ENCODE results near the gene HBP1.

GRCh38 chr7:107128748-107129147, 40.1 kb upstream of the HBP1 start:
- no peak for TF ChIP-seq POLR2AphosphoS5 (IDR thresholded peaks at IDR 0.05; ENCODE audit: low read depth, low read length)
- TF ChIP-seq POLR2A (IDR thresholded peaks at IDR 0.05; ENCODE audit: low read depth, low read length): no peak
- no peak for TF ChIP-seq TAF1 (IDR thresholded peaks at IDR 0.05; ENCODE audit: borderline replicate concordance, low read depth, low read length)

Data from GM12892 (cell line).